CD14-positive monocyte (primary cell): ENCODE results near the gene VSIG8. TPM values are rescaled to one million over a fixed set of nuclear protein-coding genes. Genes with fewer than 3 reads are reported as not detected.

ENCODE experiments used
- DNase-seq, 3 donors: peaks; one replicate each; pipeline ENCODE4 v3.0.0-alpha.2; 2011 to 2022
- H2AFZ ChIP-seq: 2 replicates; pipeline ENCODE4 v1.6.0; 2012; ENCODE audit warnings: mild to moderate bottlenecking, low read depth, low read length, inconsistent platforms; ENCODE audit not compliant: insufficient read depth, poor library complexity, severe bottlenecking
- H3K27ac ChIP-seq, 2 donors: 1 replicate in 1 of 2; 2 replicates in 1 of 2; pipeline ENCODE4 v1.5.1; 2012 to 2013; ENCODE audit warnings: low read length in 2 of 2, control low read depth in 1 of 2, inconsistent platforms in 1 of 2, low read depth in 1 of 2, mild to moderate bottlenecking in 1 of 2
- H3K27me3 ChIP-seq, 2 donors: one replicate each; pipeline versions ENCODE4 v1.6.0 to v1.6.1; 2011 to 2013; ENCODE audit warnings: low read length in 2 of 2; ENCODE audit not compliant: control insufficient read depth in 2 of 2, insufficient read depth in 2 of 2
- H3K36me3 ChIP-seq, 2 donors: replicated peaks in 1 of 2; 1 replicate in 1 of 2; 2 replicates in 1 of 2; pipeline versions ENCODE4 v1.5.1 to v1.6.1; 2012 to 2013; ENCODE audit warnings: low read length in 2 of 2, control low read depth in 1 of 2, inconsistent platforms in 1 of 2, mild to moderate bottlenecking in 1 of 2; ENCODE audit not compliant: insufficient read depth in 2 of 2, control insufficient read depth in 1 of 2
- H3K4me1 ChIP-seq, 2 donors: 1 replicate in 1 of 2; 2 replicates in 1 of 2; pipeline versions ENCODE4 v1.5.1 to v1.6.1; 2012 to 2013; ENCODE audit warnings: low read length in 2 of 2, control low read depth in 1 of 2, inconsistent platforms in 1 of 2, mild to moderate bottlenecking in 1 of 2, moderate library complexity in 1 of 2; ENCODE audit not compliant: insufficient read depth in 2 of 2, control insufficient read depth in 1 of 2
- H3K4me2 ChIP-seq: replicated peaks from 2 replicates; pipeline ENCODE3; 2012; ENCODE audit warnings: low read length, moderate library complexity, mild to moderate bottlenecking; ENCODE audit not compliant: poor library complexity, severe bottlenecking; ENCODE audit errors: extremely low read depth
- H3K4me3 ChIP-seq, 3 experiments: fragments of 200-600 bp in 1 of 3; sonication (generic) in 1 of 3; replicated peaks in 1 of 3; 1 replicate in 2 of 3; 2 replicates in 1 of 3; pipeline ENCODE4 v1.5.1; 2011 to 2013; ENCODE audit warnings: low read length in 3 of 3, mild to moderate bottlenecking in 3 of 3, control low read depth in 2 of 3, low read depth in 2 of 3, inconsistent platforms in 1 of 3, moderate library complexity in 1 of 3
- H3K79me2 ChIP-seq: 2 replicates; pipeline ENCODE4 v1.6.0; 2012; ENCODE audit warnings: mild to moderate bottlenecking, control low read depth, inconsistent platforms, low read length, moderate library complexity; ENCODE audit not compliant: insufficient read depth
- H3K9ac ChIP-seq: 2 replicates; pipeline ENCODE4 v1.6.0; 2017; ENCODE audit warnings: low read length, mild to moderate bottlenecking; ENCODE audit not compliant: insufficient read depth, poor library complexity, severe bottlenecking
- H3K9me3 ChIP-seq, 2 donors: replicated peaks in 1 of 2; 1 replicate in 1 of 2; 2 replicates in 1 of 2; pipeline versions ENCODE4 v1.5.1 to v1.6.1; 2012 to 2013; ENCODE audit warnings: low read length in 2 of 2, control low read depth in 1 of 2; ENCODE audit not compliant: control insufficient read depth in 1 of 2, insufficient read depth in 1 of 2
- H4K20me1 ChIP-seq: 2 replicates; pipeline ENCODE4 v1.6.0; 2012; ENCODE audit warnings: mild to moderate bottlenecking, low read length, control low read depth, moderate library complexity; ENCODE audit not compliant: insufficient read depth
- H3K27ac Mint-ChIP-seq, 7 donors: one replicate each; pipeline ENCODE4 v1.8.0; 2020; ENCODE audit warnings: mild to moderate bottlenecking in 7 of 7, mixed read lengths in 7 of 7, moderate library complexity in 6 of 7, inconsistent platforms in 2 of 7
- H3K27me3 Mint-ChIP-seq, 3 donors: one replicate each; pipeline ENCODE4 v1.8.0; 2021 to 2022; ENCODE audit warnings: low read depth in 3 of 3, mild to moderate bottlenecking in 3 of 3, mixed read lengths in 3 of 3, moderate library complexity in 3 of 3, inconsistent platforms in 1 of 3
- H3K36me3 Mint-ChIP-seq, 2 donors: one replicate each; pipeline ENCODE4 v1.8.0; 2020; ENCODE audit warnings: mixed read lengths in 2 of 2, inconsistent platforms in 1 of 2, mild to moderate bottlenecking in 1 of 2
- H3K4me1 Mint-ChIP-seq: one replicate; pipeline ENCODE4 v1.8.0; 2020; ENCODE audit warnings: mild to moderate bottlenecking, mixed read lengths
- H3K4me3 Mint-ChIP-seq, 2 donors: one replicate each; pipeline ENCODE4 v1.8.0; 2020; ENCODE audit warnings: mild to moderate bottlenecking in 2 of 2, mixed read lengths in 2 of 2, moderate library complexity in 1 of 2
- H3K9me3 Mint-ChIP-seq, 7 donors: one replicate each; pipeline ENCODE4 v1.8.0; 2020 to 2022; ENCODE audit warnings: mixed read lengths in 7 of 7, mild to moderate bottlenecking in 6 of 7, moderate library complexity in 6 of 7, inconsistent platforms in 2 of 7
- WGBS: methylation state at CpG from one replicate; pipeline ENCODE4 v1.1.5; 2013; ENCODE audit warnings: missing lambda C conversion rate; ENCODE audit not compliant: insufficient coverage; 5-methylcytosine and 5-hydroxymethylcytosine counted together
- intact Hi-C, 2 donors: fragments of 100-400 bp; cut with micrococcal nuclease; formaldehyde crosslinking; loops; one replicate each; pipeline versions ENCODE4 v1.15.0 to v1.15.1; 2023
- polyA plus RNA-seq, 3 donors: library from polyadenylated mRNA; depleted of rRNA in 1 of 3; unstranded in 2 of 3; stranded (reverse) in 1 of 3; fragments of 300-500 nt in 2 of 3; fragments of >200 nt in 1 of 3; fragmentation: Illumina TruSeq in 2 of 3; gene quantifications; 1 replicate in 2 of 3; 2 replicates in 1 of 3; pipeline ENCODE4 v1.2.3, GENCODE V29; 2012 to 2021
- TF ChIP-seq, protein P1 (sequence below): fragments of 200-600 bp; IDR thresholded peaks from one replicate; pipeline ENCODE4 v1.8.0; 2022; ENCODE audit warnings: antibody characterized with exemption, mild to moderate bottlenecking

The VSIG8 gene
- polyA plus RNA-seq, 3 donors = 0.04 TPM; not detected in 2

GRCh38 chr1:159869173-159869572 is 6.7 kb upstream of the VSIG8 start:
- H3K9ac ChIP-seq = no peak overlapping the region
- peaks cover 21 to 22% of the 10 kb centered on the region in 2 donors for H3K4me1 ChIP-seq
- Mint-ChIP-seq H3K27me3 (peaks cover 10 to 14% (median 11%) of the 10 kb centered on the region in 3 donors), H3K4me1 (peaks cover 23% of the 10 kb centered on the region), H3K9me3 (no peaks in the 10 kb centered on the region), H3K27ac (peak overlapping the region in 1 of 7 donors; percentile 28), H3K4me3 (no peak overlapping the region), H3K36me3 (no peaks in the 10 kb centered on the region)
- H3K4me2 ChIP-seq = no peak overlapping the region
- intact Hi-C loops = no loop called here
- WGBS = 18% methylated on average over 3 of the region's 4 CpGs
- no peaks in the 10 kb centered on the region for H3K9me3 ChIP-seq
- H3K27me3 ChIP-seq = no peaks in the 10 kb centered on the region
- H4K20me1 ChIP-seq = no peaks in the 10 kb centered on the region
- TF ChIP-seq, protein P1, sequence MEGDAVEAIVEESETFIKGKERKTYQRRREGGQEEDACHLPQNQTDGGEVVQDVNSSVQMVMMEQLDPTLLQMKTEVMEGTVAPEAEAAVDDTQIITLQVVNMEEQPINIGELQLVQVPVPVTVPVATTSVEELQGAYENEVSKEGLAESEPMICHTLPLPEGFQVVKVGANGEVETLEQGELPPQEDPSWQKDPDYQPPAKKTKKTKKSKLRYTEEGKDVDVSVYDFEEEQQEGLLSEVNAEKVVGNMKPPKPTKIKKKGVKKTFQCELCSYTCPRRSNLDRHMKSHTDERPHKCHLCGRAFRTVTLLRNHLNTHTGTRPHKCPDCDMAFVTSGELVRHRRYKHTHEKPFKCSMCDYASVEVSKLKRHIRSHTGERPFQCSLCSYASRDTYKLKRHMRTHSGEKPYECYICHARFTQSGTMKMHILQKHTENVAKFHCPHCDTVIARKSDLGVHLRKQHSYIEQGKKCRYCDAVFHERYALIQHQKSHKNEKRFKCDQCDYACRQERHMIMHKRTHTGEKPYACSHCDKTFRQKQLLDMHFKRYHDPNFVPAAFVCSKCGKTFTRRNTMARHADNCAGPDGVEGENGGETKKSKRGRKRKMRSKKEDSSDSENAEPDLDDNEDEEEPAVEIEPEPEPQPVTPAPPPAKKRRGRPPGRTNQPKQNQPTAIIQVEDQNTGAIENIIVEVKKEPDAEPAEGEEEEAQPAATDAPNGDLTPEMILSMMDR = no peak
- no peak overlapping the region for H3K27ac ChIP-seq
- H2AFZ ChIP-seq = no peak overlapping the region
- no peak overlapping the region for H3K4me3 ChIP-seq
- DNase-seq = peak in 2 of 3 donors; percentile 29 to 65
- H3K36me3 ChIP-seq = no peaks in the 10 kb centered on the region
- H3K79me2 ChIP-seq = no peaks in the 10 kb centered on the region

DNA sequence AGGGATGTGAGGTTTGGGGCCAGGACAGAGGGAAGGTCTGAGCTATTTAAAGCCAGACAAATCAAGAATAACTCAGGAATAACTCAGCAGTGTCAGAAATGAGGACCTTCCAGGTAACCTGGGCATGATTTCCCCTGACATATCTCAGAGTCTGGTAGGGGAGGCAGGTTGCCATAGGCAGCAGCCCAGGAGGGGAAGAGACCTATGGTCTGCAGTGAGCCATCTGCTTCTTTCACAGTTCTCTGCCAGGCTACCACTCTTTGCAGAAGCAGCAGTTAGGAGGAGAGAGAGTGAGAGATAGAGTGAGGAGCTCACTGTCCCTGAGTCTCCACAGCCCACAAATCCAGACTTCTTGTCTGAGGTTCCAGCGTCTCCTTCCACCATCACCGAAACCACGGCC is 6.3 kb upstream of the VSIG8 start:
- DNase-seq = no peak
- Histone ChIP-seq H3K27me3 (no peaks in the 10 kb centered on the region), H3K9me3 (no peaks in the 10 kb centered on the region), H3K36me3 (no peaks in the 10 kb centered on the region), H4K20me1 (no peaks in the 10 kb centered on the region), H3K4me2 (no peak overlapping the region), H3K9ac (no peak overlapping the region), H2AFZ (no peak overlapping the region), H3K4me1 (peaks cover 20 to 22% of the 10 kb centered on the region in 2 donors), H3K27ac (no peak overlapping the region), H3K79me2 (no peaks in the 10 kb centered on the region), H3K4me3 (no peak overlapping the region)
- Mint-ChIP-seq H3K27ac (no peak overlapping the region), H3K4me1 (peaks cover 20% of the 10 kb centered on the region), H3K36me3 (no peaks in the 10 kb centered on the region), H3K9me3 (no peaks in the 10 kb centered on the region), H3K4me3 (no peak overlapping the region), H3K27me3 (peaks cover 8 to 14% (median 11%) of the 10 kb centered on the region in 3 donors)
- intact Hi-C loops = no loop called here
- no CpG with 5 or more reads among the region's 3 CpGs for WGBS
- TF ChIP-seq, protein P1 = no peak
